Gastroesophageal sphincter (tissue), 3 donors: ENCODE measurements around the gene TMCO4.

Source experiments
- CTCF ChIP-seq, 4 experiments: fragments of 200-600 bp in 2 of 4; fragments of 450-650 bp in 2 of 4; sonication (generic) in 1 of 4; IDR thresholded peaks; one replicate each; pipeline ENCODE4 v1.5.1; 2017 to 2019; ENCODE audit warnings: antibody characterized with exemption in 4 of 4, mild to moderate bottlenecking in 2 of 4, moderate library complexity in 2 of 4
- POLR2AphosphoS5 ChIP-seq: sonication (generic); formaldehyde crosslinking; IDR thresholded peaks from one replicate; pipeline ENCODE4 v1.6.1; 2017; ENCODE audit warnings: antibody characterized with exemption

GRCh38 chr1:19750101-19750881 is 49.4 kb downstream of the TMCO4 start:
- TF ChIP-seq CTCF (IDR thresholded peaks at IDR 0.05) (no peak), POLR2AphosphoS5 (no peak)
